GM10847 (cell line): Measurements from ENCODE around the gene PRPF38B.

ENCODE experiments used
- POLR2A ChIP-seq: IDR thresholded peaks from 2 replicates; pipeline ENCODE4 v1.6.1; 2011; ENCODE audit not compliant: insufficient read length; ENCODE audit errors: extremely low read depth

The PRPF38B gene

DNA sequence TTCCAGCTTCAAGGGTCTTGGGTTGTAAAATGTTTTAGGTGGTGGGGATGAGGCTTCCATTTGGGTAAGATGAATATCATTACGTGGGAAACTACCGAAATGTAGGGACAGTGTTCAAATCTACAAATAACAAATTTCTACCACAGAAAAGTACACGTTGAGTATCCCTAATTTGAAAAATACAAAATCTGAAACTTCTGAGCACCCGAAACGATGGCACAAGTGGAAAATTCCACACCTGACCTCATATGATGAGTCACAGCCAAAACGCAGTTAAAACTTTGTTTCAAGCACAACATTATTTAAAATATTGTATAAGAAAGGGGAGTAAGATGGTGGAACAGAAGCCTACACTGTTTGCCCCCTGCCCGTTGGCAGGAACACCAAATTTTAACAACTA lies 22.4 kb upstream of the PRPF38B start:
- TF ChIP-seq POLR2A, result no peak

DNA sequence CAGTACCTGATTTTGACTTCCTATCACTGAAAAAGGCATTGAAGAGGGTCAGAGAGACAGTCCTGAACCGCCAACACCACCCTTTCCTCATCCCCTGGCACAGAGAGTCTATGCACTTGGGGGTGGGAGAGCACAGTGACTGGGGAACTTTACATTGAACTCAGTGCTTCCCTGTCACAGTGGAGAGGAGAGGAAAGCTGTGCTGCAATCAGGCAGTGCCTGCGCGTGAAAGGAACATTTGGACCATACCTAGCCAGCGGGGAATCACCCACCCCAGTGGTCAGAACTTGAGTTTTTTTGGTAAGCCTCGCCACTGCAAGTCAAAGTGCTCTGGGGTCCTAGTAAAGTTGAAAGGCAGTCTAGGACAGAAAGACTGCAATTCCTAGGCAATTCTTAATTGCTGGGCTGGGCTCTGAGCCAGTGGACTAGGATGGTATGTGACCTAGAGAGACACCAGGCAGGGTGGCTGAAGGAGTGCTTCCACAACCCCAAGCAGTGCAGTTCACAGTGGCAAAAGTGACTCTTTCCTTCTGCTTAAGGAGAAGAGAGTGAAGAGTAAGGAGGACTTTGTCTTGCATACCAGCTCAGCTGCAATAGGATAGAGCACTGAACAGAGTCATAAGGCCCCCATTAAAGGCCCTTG lies 21.9 kb upstream of the PRPF38B start:
- no peak for TF ChIP-seq POLR2A

DNA sequence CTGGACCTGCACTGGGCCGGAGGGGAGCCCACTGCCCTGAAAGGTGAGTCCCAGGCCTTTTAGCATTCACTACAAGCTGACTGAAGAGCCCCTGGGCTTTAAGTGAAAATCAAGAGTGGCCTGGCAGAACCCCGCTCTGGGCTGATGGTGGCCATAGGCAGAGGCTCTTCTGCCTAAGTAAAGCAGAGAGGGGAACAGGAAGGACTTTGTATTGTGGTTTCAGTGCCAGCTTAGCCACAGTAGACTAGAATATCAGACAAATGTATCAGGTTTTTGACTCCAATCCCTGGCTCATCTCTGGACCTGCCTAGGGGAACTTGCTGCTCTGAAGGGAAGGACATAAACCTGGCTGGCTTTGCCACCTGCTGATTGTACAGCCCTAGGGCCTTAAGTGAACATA lies 21.0 kb upstream of the PRPF38B start:
- TF ChIP-seq POLR2A, result no peak

DNA sequence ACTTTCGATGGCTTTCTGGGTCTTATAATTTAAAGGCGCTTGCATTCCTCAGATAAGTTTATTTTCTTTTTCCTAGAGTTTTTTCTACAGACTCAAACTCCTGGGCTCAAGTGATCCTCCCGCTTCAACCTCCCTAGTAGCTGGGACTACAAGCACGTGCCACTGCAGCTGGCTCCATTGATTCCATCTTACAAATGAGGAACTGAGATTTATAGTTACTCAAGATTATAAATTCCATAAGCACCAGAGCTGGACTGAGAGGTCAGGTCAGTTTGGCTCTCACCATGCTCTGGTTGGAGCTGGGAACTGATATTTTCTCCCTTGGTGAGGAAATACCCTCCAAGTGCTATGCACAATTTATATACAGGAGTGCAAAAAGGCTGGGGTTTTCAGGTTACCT lies 13.4 kb upstream of the PRPF38B start:
- no peak for TF ChIP-seq POLR2A

DNA sequence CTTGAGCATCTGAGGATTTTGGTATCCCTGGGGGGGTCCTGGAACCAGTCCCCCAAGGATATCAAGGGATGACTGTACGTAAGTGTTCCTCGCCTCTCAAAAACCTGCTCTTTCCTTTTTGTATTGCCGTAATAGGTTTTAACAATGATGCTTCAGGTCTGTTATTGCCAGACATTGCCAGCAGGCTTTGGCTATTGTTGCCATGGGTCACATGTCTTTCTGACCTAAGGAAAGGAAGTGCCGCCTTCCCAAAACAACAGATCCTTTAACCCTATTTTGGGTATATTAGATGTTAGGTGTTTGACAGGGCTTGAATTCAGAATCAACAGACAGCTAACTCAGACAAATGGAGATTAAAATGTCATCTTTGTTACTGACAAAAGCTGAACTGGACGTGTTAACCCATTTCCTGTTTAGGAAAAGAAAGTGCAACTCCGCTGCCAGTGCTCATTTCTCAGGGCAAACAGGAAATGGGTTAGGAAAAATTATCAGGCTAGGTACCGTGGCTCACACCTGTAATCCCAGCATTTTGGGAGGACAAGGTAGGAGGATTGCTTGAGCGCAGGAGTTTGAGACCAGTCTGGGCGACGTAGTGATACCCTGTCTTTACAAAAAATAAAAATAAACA lies 12.4 kb upstream of the PRPF38B start:
- no peak for TF ChIP-seq POLR2A

DNA sequence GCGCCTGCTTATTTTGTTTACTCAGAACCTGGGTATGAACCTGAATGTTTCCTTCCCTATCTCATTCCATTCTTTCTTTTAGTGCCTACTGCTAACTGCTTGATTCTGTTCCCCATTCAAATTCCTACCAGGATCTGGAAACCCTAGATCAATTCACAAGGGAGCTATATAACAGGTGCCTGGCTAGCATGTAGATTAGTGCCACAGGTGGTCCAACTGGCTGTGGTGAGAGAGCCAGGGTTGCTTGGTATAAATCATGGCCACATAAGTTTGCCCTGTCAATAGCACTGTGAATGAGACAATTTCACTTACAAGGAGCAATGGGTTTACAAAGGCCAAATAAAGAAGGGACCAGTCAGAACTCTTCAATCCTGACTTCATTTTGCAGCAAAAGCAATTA lies 6.6 kb upstream of the PRPF38B start:
- TF ChIP-seq POLR2A, result no peak

DNA sequence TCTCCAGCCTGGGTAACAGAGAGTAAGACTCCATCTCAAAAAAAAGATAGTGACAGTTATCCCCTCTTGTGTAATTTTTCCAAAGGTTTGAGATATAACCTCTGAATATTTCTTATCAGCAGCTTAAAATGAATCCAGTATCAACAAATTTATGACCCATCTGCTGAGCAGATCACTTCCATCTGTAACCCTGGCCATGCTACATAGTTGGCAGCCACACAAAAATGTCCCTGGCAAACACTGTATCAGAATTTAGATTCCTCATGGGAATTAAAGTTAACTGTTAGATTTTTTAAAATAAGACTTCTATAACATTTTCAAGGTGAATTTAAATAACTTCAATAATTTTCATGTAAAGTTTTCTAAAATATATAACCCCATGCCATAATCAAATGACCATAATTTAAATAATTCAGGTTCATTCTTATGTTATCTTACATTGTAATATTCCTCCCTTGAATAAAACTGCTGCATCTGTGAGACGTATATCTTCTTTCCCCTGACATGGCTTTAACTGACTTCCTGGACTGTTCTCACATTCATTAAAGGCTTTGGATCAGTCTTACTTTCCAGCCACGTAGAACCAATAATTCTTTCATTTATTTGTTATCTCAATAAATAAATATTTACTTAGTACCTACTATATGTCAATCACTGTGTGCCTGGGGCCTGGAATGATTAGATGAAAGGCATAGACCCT lies 5.3 kb upstream of the PRPF38B start:
- TF ChIP-seq POLR2A, result no peak

DNA sequence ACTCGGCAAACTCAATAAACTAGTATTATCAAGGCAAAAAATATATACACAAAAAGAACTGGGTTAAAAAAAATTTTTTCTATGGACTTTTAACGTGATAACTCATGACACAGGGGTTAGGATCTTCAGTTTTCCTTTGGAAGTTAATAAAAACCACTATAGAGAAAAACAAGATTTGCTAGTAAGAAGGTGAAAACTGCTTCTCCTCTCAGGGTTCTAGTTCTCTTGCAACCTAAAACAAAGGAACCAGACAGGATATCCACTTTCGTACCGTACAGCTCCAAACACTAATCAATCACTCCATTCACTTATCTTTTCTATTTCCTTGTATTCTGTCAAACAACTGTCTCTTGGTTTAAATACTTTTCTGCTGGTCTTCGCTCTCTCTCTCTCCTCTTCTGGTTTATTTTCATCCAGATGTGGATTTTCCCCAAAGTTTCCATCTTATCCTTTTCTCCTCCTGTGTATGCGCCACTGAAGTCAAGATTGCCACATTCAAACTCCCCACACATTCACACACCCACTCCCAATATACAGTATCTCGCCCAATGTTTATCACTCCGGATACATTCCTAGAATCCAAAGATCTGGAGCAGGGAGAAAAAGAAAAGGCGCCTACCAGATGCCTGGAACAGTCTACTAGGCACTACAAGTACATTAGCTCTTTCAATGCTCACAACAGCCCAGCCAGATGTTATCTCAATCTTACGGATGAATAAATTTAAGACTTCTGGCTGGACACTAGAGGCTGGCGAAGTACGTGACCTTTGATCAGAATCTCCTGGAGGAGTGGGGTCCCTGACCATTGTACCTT lies 775 bp upstream of the PRPF38B start:
- TF ChIP-seq POLR2A, result no peak

DNA sequence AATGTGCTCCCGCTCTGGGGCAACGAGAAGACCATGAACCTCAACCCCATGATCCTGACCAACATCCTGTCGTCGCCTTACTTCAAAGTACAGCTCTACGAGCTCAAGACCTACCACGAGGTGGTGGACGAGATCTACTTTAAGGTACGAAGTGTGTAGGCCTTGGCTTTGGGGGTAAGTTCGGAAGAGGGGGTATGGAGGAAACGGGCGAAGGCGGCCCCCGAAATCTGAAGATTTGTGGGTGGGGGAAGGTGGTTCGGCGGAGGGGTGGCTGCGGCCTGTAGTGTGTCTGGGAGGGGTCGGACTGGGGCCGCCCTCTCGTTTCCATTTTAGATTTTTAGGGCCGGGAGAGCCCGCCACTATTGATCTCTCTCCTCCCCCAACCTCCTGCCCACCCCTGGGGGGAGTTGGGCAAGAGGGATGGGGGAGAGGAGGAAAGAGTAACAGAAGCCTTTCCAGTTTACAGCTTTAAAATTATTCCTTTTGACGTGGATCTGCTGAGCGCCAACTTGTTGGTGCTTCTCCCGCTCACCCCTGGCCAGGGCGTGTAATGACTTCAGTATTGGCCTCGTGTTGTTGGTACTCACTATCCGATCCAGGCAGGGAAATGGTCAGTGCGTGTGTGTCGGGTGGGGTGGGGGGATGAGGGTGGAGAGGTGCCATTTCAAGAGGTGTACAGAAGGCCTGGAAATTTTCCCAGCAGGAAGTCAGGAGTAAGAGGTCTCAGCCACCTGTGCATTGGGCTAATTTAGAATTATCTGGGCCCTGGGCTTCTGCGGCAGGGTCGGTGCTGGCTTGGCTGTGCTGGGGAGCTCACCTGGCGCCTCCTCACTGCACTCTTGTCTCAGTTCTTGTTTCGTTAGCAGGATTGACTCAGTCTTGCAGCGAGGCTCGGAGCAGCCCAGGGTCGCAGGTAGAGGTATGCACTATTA lies 880 bp downstream of the PRPF38B start:
- TF ChIP-seq POLR2A, result no peak

DNA sequence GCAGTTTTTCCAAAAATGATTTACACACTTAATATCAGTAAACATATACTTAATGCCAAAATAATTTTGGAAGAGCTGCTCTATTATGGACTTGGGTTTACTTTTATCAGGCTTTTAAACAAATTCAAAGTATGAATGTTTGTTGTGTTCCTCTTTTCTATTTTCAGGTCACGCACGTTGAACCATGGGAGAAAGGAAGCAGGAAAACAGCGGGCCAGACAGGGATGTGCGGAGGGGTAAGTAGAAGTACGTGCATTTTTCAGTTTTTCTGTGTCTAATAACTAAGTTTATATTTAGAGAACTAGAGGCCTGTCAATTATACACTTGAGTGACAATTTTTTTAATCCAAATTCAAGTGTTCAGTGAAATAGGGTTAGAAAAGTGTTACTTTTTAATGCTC lies 3.4 kb downstream of the PRPF38B start:
- TF ChIP-seq POLR2A, result no peak

DNA sequence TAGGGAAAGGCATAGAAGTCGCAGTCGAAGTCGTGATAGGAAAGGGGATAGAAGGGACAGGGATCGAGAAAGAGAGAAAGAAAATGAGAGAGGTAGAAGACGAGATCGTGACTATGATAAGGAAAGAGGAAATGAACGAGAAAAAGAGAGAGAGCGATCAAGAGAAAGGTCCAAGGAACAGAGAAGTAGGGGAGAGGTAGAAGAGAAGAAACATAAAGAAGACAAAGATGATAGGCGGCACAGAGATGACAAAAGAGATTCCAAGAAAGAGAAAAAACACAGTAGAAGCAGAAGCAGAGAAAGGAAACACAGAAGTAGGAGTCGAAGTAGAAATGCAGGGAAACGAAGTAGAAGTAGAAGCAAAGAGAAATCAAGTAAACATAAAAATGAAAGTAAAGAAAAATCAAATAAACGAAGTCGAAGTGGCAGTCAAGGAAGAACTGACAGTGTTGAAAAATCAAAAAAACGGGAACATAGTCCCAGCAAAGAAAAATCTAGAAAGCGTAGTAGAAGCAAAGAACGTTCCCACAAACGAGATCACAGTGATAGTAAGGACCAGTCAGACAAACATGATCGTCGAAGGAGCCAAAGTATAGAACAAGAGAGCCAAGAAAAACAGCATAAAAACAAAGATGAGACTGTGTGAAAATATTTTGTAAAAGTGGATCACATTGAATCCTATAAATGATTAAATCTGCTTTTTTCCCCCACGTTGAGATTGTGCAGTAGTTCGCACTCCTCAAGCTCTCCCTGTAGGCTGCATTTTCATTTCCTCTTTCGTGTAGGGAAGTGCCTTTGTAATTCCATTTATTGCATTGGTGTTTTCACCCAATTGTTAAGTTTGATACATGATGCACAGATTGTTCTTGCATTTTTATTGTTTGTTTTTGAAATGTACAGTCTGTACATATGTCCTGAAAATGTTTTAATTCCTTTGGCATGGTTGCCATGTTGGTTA lies 7.5 kb downstream of the PRPF38B start:
- no peak for TF ChIP-seq POLR2A

DNA sequence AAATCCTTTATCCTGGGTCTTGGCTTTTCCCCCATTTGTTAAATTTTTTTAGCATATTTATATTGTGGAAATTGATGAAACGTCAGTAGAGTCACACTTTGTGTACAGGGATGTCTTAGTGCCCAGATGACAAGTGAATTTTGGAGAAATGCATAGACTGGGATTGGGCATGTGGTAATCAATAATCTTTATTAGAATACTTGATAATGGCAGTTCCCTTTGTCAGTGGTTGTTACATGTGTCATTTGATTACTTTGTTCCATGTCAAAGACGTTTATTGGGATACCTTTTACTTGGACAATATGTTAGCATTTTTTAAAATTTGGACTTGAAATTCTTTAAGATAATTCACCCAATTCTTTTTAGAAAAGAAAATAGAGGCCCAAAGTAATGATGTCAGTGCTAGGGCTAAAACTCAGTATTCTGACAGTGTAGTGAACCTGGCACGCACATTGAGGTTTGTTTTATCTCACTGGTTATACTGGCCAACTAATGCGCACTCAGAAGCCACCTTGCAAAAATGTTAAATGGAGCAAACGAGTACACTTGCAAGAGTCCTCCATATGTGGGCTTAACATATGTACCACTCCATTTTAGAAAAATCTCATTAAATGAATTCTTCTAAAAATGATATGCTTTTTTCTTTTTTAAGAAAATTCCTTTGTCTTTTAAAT lies 9.2 kb downstream of the PRPF38B start:
- no peak for TF ChIP-seq POLR2A

DNA sequence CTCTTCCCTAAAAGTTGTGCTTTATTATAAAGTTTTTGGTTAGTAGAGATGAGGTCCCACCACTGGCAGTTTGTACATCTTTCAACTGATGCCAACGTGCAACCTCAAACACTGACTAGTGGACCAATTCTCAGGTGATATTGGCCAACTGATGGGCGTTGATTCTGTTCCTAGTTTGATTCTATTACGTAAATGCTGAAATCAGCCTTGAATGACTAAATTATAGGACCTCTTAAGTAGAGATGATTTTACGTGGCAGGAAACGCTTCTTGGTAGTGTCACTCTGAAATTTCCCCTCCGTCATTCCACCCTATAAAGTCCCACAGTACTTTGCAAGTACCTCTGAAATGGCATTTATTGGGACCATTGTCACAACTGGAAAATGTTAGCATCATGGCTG lies 11.8 kb downstream of the PRPF38B start:
- no peak for TF ChIP-seq POLR2A
